Gastroesophageal sphincter (tissue), 4 donors: ENCODE results near the gene AIRE. TPM values are rescaled to one million over a fixed set of nuclear protein-coding genes. Genes with fewer than 3 reads are reported as not detected.
"Not testable (repeated sequence)": the region's sequence is repeated elsewhere in the genome, so short reads cannot be mapped to it uniquely, and the experiment has no call there.

Experiments
- ATAC-seq: fragments of 150-250 bp; one replicate; pipeline ENCODE4 v1.9.1; 2016; ENCODE audit warnings: mild to moderate bottlenecking, moderate library complexity
- H3K27ac ChIP-seq, 4 donors: fragments of 200-600 bp; sonication (generic) in 3 of 4; 1 replicate in 3 of 4; 2 replicates in 1 of 4; pipeline ENCODE4 v1.5.1; 2016 to 2019
- H3K27me3 ChIP-seq: fragments of 200-600 bp; sonication (generic); one replicate; pipeline ENCODE4 v1.5.1; 2019
- H3K36me3 ChIP-seq, 2 donors: fragments of 200-600 bp; sonication (generic); one replicate each; pipeline ENCODE4 v1.5.1; 2019; ENCODE audit warnings: control low read depth in 1 of 2
- H3K4me1 ChIP-seq, 3 donors: fragments of 200-600 bp; sonication (generic); 1 replicate in 2 of 3; 2 replicates in 1 of 3; pipeline ENCODE4 v1.5.1; 2016 to 2019; ENCODE audit warnings: control low read depth in 2 of 3
- H3K4me3 ChIP-seq, 2 donors: fragments of 200-600 bp; sonication (generic); one replicate each; pipeline ENCODE4 v1.5.1; 2019; ENCODE audit warnings: mild to moderate bottlenecking in 1 of 2, moderate library complexity in 1 of 2
- H3K9me3 ChIP-seq, 3 donors: fragments of 200-600 bp; sonication (generic); one replicate each; pipeline ENCODE4 v1.5.1; 2017 to 2019; ENCODE audit warnings: control low read depth in 2 of 3
- CTCF ChIP-seq, 4 experiments: fragments of 200-600 bp in 2 of 4; fragments of 450-650 bp in 2 of 4; sonication (generic) in 1 of 4; IDR thresholded peaks; one replicate each; pipeline ENCODE4 v1.5.1; 2017 to 2019; ENCODE audit warnings: antibody characterized with exemption in 4 of 4, mild to moderate bottlenecking in 2 of 4, moderate library complexity in 2 of 4
- EP300 ChIP-seq: sonication (generic); formaldehyde crosslinking; IDR thresholded peaks from one replicate; pipeline ENCODE4 v1.6.1; 2017; ENCODE audit warnings: antibody characterized with exemption, mild to moderate bottlenecking
- POLR2A ChIP-seq, 2 donors: fragments of 450-650 bp; IDR thresholded peaks; one replicate each; pipeline ENCODE4 v1.6.1; 2017; ENCODE audit warnings: antibody characterized with exemption in 2 of 2, mild to moderate bottlenecking in 2 of 2, moderate library complexity in 1 of 2
- POLR2AphosphoS5 ChIP-seq: sonication (generic); formaldehyde crosslinking; IDR thresholded peaks from one replicate; pipeline ENCODE4 v1.6.1; 2017; ENCODE audit warnings: antibody characterized with exemption
- WGBS, 2 donors: methylation state at CpG; one replicate each; pipeline ENCODE4 v1.1.5; 2018; ENCODE audit warnings: low coverage in 1 of 2; 5-methylcytosine and 5-hydroxymethylcytosine counted together
- total RNA-seq, 4 donors: library from RNA; depleted of rRNA; stranded (reverse); fragments of >200 nt; gene quantifications; one replicate each; pipeline ENCODE4 v1.1.0, GENCODE V29; 2016

AIRE gene
- not detected for total RNA-seq

DNA sequence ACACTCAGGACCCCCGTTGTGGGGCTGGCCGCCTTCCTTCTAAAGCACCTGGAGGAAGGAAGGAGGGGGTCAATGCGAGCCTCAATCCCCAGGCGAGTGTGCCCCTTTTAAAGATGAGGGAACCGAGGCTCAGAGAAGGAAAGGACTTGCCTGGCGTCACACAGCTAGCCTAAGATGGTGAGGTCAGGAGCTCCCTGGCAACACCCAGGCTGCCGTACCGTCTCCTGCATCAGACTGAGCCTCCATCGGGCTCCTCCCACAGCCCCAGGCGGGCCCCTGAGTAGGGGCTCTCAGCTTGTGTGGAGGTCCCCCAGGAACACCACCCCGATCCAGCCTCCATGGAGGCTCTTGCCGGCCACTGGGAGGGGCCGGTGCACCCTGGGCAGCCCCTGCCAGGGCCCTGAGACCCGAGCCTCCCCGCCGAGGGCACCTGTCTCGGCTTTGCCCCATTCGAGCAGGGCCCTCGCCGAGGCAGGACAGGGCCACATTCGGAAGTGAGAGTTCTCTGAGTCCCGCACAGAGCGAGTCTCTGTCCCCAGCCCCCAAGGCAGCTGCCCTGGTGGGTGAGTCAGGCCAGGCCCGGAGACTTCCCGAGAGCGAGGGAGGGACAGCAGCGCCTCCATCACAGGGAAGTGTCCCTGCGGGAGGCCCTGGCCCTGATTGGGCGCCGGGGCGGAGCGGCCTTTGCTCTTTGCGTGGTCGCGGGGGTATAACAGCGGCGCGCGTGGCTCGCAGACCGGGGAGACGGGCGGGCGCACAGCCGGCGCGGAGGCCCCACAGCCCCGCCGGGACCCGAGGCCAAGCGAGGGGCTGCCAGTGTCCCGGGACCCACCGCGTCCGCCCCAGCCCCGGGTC, at the start of gene AIRE:
Gene AIRE, plus strand, starts transcription at position 739 of the 855 bp plus-strand sequence. CDS start 131 bp downstream, outside the sequence.
- Histone ChIP-seq H3K27ac (no peak within 1 kb of the TSS), H3K4me1 (peaks cover 0 to 11% (median 0%) of the 10 kb centered on the region in 3 donors), H3K36me3 (no peaks in the 10 kb centered on the region), H3K4me3 (peak within 1 kb of the TSS in 1 of 2 donors; percentile 34), H3K27me3 (peaks cover 61% of the 10 kb centered on the region), H3K9me3 (no peaks in the 10 kb centered on the region)
- ATAC-seq = no peak
- TF ChIP-seq POLR2AphosphoS5 = no peak
- TF ChIP-seq POLR2A (IDR thresholded peaks at IDR 0.05) = no peak
- TF ChIP-seq CTCF (IDR thresholded peaks at IDR 0.05) = no peak
- no peak for TF ChIP-seq EP300
- WGBS, 2 donors = 88% methylated on average over 5 of the region's 56 CpGs; no CpG with 5 or more reads in 1 of the 2 donors

DNA sequence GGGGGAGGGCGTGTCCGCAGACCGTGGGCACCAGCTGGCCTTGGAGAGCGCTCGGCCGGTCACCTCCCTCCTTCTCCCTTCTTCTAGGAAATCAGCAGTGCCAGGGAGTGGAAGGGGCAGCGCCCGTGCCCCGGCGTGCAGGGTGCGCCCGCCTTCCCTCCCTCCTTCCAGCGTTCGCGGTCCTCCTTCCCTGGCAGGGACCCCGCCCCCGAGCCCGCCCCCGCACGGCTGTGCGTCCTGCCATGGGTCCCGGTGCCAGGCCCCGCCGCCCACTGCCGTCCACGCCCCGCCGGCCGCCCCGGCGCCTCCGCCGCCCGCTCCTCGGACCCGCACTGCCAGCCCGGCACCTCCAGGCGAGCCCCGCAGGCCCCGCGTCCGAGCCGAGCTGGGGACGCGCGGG, 45.3 kb upstream of the AIRE start:
- H3K27me3 ChIP-seq, H3K4me3 ChIP-seq, H3K4me1 ChIP-seq, H3K27ac ChIP-seq, H3K36me3 ChIP-seq, H3K9me3 ChIP-seq: not testable (repeated sequence)
- WGBS, 2 donors = no CpG with 5 or more reads among the region's 46 CpGs
- ATAC-seq = peak; percentile 58

DNA sequence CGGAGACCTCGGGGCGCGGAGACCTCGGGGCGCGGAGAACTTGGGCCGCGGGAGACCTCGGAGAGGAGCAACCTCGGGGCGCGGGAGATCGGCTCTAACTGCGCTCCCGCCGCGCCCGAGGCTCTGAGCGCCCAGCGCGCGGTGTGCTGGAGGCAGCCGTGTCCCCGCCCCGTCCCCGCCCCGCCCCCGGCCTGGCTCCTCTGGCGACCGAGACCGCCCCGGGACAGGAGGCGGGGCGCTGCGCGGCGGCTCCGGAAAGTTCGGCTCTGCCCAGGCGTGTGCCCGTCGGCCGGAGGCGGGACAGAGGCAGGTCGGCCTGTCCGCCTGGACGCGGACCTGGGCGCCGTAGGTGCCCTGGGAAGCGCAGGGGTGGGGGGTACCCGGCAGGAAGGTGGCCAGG, 44.8 kb upstream of the AIRE start, which contains the start of gene ICOSLG:
Gene ICOSLG, minus strand, starts transcription at position 102 of the 400 bp plus-strand sequence. CDS start 126 bp downstream, outside the sequence.
- H3K4me3 ChIP-seq, H3K4me1 ChIP-seq, H3K9me3 ChIP-seq, H3K27me3 ChIP-seq, H3K27ac ChIP-seq, H3K36me3 ChIP-seq: not testable (repeated sequence)
- peak; percentile 83 for ATAC-seq
- WGBS, 2 donors = no CpG with 5 or more reads among the region's 53 CpGs

GRCh38 chr21:44241281-44241680, 44.4 kb upstream of the AIRE start:
- not testable (repeated sequence) for H3K27me3 ChIP-seq, H3K27ac ChIP-seq, H3K4me3 ChIP-seq, H3K36me3 ChIP-seq, H3K9me3 ChIP-seq, H3K4me1 ChIP-seq
- no CpG with 5 or more reads among the region's 27 CpGs for WGBS, 2 donors
- peak; percentile 43 for ATAC-seq

- not testable (repeated sequence) for H3K27me3 ChIP-seq, H3K9me3 ChIP-seq, H3K4me1 ChIP-seq, H3K4me3 ChIP-seq, H3K27ac ChIP-seq, H3K36me3 ChIP-seq, ATAC-seq
- no CpG with 5 or more reads among the region's 15 CpGs for WGBS, 2 donors
Measured at GRCh38 chr21:44243980-44244379, 41.7 kb upstream of the AIRE start.

DNA sequence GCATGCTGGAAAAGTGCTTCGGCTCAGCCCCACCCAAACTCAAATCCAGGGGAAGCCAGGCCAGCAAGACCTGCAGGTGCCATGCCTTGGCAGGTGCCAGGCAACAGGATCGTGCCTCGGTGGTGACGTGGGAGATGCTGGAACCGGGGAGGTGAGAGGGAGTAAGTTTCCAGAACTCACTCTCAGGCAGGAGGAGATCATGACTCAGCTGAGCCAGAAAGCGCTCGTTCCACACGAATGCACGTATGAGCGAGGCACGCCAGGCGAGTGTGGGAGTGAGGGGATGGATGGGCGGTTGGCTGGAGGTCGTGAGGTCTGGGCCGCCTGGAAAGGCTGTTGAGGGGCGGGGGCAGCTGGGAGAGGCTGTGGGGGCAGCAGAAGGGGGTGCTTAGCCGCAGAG, 37.8 kb upstream of the AIRE start:
- H3K36me3 ChIP-seq, H3K9me3 ChIP-seq, ATAC-seq, H3K27ac ChIP-seq, H3K4me1 ChIP-seq, H3K27me3 ChIP-seq, H3K4me3 ChIP-seq: not testable (repeated sequence)
- no CpG with 5 or more reads among the region's 17 CpGs for WGBS, 2 donors

- not testable (repeated sequence) for H3K36me3 ChIP-seq, ATAC-seq, H3K27me3 ChIP-seq, H3K27ac ChIP-seq, H3K4me1 ChIP-seq, H3K9me3 ChIP-seq, H3K4me3 ChIP-seq
- no CpG with 5 or more reads among the region's 33 CpGs for WGBS, 2 donors
Measured at GRCh38 chr21:44249204-44250037, 36.3 kb upstream of the AIRE start.
